Natural killer cell (primary cell): Measurements from ENCODE around the gene CHMP3. TPM values are rescaled to one million over a fixed set of nuclear protein-coding genes. Genes with fewer than 3 reads are reported as not detected.

ENCODE experiments used
- ATAC-seq, 3 donors: fragments of 150-1000 bp in 2 of 3; fragments of 200-7000 bp in 1 of 3; cut with Tn5 transposase; 1 replicate in 1 of 3; 2 replicates in 2 of 3; pipeline ENCODE4 v1.10.0; 2021; ENCODE audit warnings: mild to moderate bottlenecking in 2 of 3, moderate library complexity in 2 of 3
- DNase-seq, 2 donors: peaks; one replicate each; pipeline versions ENCODE4 v3.0.0 to v3.0.0-alpha.2; 2013 to 2021; ENCODE audit warnings: mixed read lengths in 1 of 2
- H3K27ac ChIP-seq: one replicate; pipeline ENCODE4 v1.5.1; 2013; ENCODE audit warnings: mild to moderate bottlenecking, low read length
- H3K27me3 ChIP-seq: one replicate; pipeline ENCODE4 v1.6.1; 2013; ENCODE audit warnings: low read length; ENCODE audit not compliant: control insufficient read depth, insufficient read depth
- H3K36me3 ChIP-seq: one replicate; pipeline ENCODE4 v1.6.1; 2013; ENCODE audit warnings: low read length; ENCODE audit not compliant: control insufficient read depth, insufficient read depth
- H3K4me1 ChIP-seq: one replicate; pipeline ENCODE4 v1.6.1; 2013; ENCODE audit warnings: low read length; ENCODE audit not compliant: control insufficient read depth, insufficient read depth
- H3K4me3 ChIP-seq: one replicate; pipeline ENCODE4 v1.5.1; 2013; ENCODE audit warnings: low read length
- H3K9me3 ChIP-seq: one replicate; pipeline ENCODE4 v1.6.1; 2013; ENCODE audit warnings: low read length; ENCODE audit not compliant: control insufficient read depth, insufficient read depth
- H3K27ac Mint-ChIP-seq, 2 donors: one replicate each; pipeline ENCODE4 v1.8.0; 2022; ENCODE audit warnings: mild to moderate bottlenecking in 2 of 2, mixed read lengths in 2 of 2, moderate library complexity in 1 of 2
- H3K27me3 Mint-ChIP-seq, 2 donors: one replicate each; pipeline ENCODE4 v1.8.0; 2022; ENCODE audit warnings: low read depth in 2 of 2, mixed read lengths in 2 of 2
- H3K36me3 Mint-ChIP-seq: one replicate; pipeline ENCODE4 v1.8.0; 2022; ENCODE audit warnings: mixed read lengths
- H3K4me1 Mint-ChIP-seq, 2 donors: one replicate each; pipeline ENCODE4 v1.8.0; 2022; ENCODE audit warnings: mixed read lengths in 2 of 2
- H3K4me3 Mint-ChIP-seq: one replicate; pipeline ENCODE4 v1.8.0; 2022; ENCODE audit warnings: mild to moderate bottlenecking, moderate library complexity, mixed read lengths
- H3K9me3 Mint-ChIP-seq, 2 donors: one replicate each; pipeline ENCODE4 v1.8.0; 2022; ENCODE audit warnings: mixed read lengths in 2 of 2
- WGBS: methylation state at CpG from one replicate; pipeline ENCODE4 v1.1.7; 2013; ENCODE audit warnings: missing lambda C conversion rate; ENCODE audit not compliant: insufficient coverage; 5-methylcytosine and 5-hydroxymethylcytosine counted together
- intact Hi-C: fragments of 100-400 bp; cut with micrococcal nuclease; formaldehyde crosslinking; loops from one replicate; pipeline ENCODE4 v1.14.2; 2022
- total RNA-seq, 4 donors: library from RNA; stranded (reverse); fragments of 120-200 nt in 1 of 4; gene quantifications; one replicate each; pipeline versions ENCODE4 v1.2.3 to v1.2.4, GENCODE V29; 2013 to 2022
- TF ChIP-seq, protein P1 (sequence below): fragments of 200-600 bp; IDR thresholded peaks from one replicate; pipeline ENCODE4 v1.8.0; 2022; ENCODE audit warnings: antibody characterized with exemption

CHMP3 gene
- total RNA-seq, 3 donors from 2014 or later (not counting 1 experiment from before 2014, with no cell fraction given) = 47.4 to 50.3 (median 49.3) TPM

DNA sequence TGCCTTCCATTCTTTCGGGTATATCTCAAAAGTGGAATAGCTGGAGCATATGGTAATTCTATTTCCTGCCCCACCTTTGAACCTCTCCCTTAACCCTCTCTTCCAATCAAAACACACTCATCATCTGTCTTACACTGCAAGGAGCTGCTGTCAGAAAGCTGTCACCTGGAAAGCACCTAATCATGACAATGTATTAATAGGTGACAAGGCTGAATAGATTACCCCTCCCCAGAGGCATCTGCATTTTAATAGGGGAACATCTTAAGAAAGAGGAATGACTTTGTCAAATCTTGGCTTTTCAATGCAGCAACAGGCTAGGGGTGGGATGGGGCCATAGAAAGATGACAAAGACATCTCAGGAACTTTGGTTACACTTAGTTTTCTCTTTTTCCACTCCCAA lies 41.3 kb downstream of the CHMP3 start:
- Mint-ChIP-seq H3K9me3 (peaks cover 0 to 2% of the 10 kb centered on the region in 2 donors), H3K4me3 (no peak overlapping the region), H3K27ac (no peak overlapping the region), H3K36me3 (peaks cover 11% of the 10 kb centered on the region), H3K27me3 (no peaks in the 10 kb centered on the region), H3K4me1 (no peaks in the 10 kb centered on the region)
- DNase-seq (no peak), ATAC-seq (no peak)
- Histone ChIP-seq H3K4me3 (no peak overlapping the region), H3K27me3 (no peaks in the 10 kb centered on the region), H3K9me3 (peaks cover 4% of the 10 kb centered on the region), H3K4me1 (no peaks in the 10 kb centered on the region), H3K36me3 (peaks cover 12% of the 10 kb centered on the region), H3K27ac (no peak overlapping the region)
- no CpG with 5 or more reads among the region's 1 CpG for WGBS
- intact Hi-C loops = no loop called here
- TF ChIP-seq, protein P1, sequence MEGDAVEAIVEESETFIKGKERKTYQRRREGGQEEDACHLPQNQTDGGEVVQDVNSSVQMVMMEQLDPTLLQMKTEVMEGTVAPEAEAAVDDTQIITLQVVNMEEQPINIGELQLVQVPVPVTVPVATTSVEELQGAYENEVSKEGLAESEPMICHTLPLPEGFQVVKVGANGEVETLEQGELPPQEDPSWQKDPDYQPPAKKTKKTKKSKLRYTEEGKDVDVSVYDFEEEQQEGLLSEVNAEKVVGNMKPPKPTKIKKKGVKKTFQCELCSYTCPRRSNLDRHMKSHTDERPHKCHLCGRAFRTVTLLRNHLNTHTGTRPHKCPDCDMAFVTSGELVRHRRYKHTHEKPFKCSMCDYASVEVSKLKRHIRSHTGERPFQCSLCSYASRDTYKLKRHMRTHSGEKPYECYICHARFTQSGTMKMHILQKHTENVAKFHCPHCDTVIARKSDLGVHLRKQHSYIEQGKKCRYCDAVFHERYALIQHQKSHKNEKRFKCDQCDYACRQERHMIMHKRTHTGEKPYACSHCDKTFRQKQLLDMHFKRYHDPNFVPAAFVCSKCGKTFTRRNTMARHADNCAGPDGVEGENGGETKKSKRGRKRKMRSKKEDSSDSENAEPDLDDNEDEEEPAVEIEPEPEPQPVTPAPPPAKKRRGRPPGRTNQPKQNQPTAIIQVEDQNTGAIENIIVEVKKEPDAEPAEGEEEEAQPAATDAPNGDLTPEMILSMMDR = no peak

DNA sequence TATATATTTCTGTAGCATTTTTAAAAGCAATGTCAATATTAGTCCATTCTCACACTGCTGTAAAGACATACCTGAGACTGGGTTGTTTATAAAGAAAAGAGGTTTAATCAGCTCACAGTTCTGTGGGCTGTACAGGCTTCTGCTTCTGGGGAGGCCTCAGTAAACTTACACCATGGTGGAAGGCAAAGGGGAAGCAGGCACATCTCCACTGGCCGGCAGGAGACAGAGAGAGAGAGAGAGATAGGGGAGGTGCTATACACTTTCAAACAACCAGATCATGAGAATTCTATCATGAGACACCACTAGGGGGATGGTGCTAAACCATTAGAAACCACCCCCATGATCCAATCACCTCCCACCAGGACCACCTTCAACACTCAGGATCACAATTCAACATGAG lies 43.1 kb downstream of the CHMP3 start:
- Mint-ChIP-seq H3K4me3 (no peak overlapping the region), H3K36me3 (peaks cover 11% of the 10 kb centered on the region), H3K27me3 (no peaks in the 10 kb centered on the region), H3K9me3 (peaks cover 0 to 2% of the 10 kb centered on the region in 2 donors), H3K27ac (peak overlapping the region in 1 of 2 donors; percentile 21), H3K4me1 (no peaks in the 10 kb centered on the region)
- Histone ChIP-seq H3K4me3 (no peak overlapping the region), H3K9me3 (peaks cover 4% of the 10 kb centered on the region), H3K27me3 (no peaks in the 10 kb centered on the region), H3K4me1 (no peaks in the 10 kb centered on the region), H3K36me3 (no peaks in the 10 kb centered on the region), H3K27ac (no peak overlapping the region)
- no peak for ATAC-seq
- TF ChIP-seq, protein P1 = no peak
- DNase-seq = no peak
- no CpG with 5 or more reads among the region's 1 CpG for WGBS
- intact Hi-C loops = no loop called here

DNA sequence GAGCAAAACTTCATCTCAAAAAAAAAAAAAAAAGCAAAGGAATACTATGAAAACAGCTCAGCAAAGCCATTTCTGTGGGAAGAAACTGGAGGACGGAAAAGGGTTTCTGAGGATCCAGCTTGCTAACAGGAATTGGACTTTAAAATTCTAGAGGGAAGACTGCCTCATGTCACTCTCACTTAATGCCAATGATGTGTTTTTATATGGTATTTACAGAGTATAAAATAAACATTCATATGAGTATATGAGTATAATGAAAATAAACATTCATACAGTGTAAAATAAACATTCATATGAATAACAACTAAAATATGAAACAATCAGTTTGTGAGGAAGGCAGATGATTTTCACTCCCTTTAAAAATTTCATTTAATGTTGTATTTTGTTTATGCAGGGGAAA lies 43.9 kb downstream of the CHMP3 start:
- WGBS = 100% methylated on average over 1 of the region's 1 CpG
- no peak for DNase-seq
- intact Hi-C loops = no loop called here
- Histone ChIP-seq H3K9me3 (peaks cover 4% of the 10 kb centered on the region), H3K36me3 (no peaks in the 10 kb centered on the region), H3K27ac (no peak overlapping the region), H3K4me3 (no peak overlapping the region), H3K4me1 (no peaks in the 10 kb centered on the region), H3K27me3 (no peaks in the 10 kb centered on the region)
- TF ChIP-seq, protein P1 = no peak
- Mint-ChIP-seq H3K36me3 (peaks cover 11% of the 10 kb centered on the region), H3K27ac (no peak overlapping the region), H3K4me3 (no peak overlapping the region), H3K9me3 (peaks cover 0 to 2% of the 10 kb centered on the region in 2 donors), H3K27me3 (no peaks in the 10 kb centered on the region), H3K4me1 (no peaks in the 10 kb centered on the region)
- ATAC-seq = no peak

DNA sequence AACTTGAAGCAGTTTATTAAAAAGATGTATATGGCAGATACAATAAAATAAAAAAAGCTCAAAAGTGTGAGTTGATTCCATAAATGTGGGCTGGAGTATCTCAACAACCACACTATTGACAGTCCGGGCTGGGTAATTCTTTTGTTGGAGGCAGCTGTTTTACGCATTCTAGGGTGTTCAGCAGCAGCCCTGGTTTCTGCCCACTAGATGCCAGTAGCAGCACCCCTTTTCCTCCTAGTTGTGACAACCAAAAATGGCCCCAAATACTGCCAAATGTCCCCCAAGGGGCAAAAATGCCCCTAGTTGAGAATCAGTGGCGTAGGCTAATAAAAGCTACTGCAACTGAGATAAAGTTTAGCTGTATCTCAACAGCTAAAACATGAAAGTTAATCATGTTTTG lies 44.8 kb downstream of the CHMP3 start:
- Mint-ChIP-seq H3K27ac (no peak overlapping the region), H3K27me3 (no peaks in the 10 kb centered on the region), H3K4me1 (no peaks in the 10 kb centered on the region), H3K4me3 (no peak overlapping the region), H3K36me3 (peaks cover 11% of the 10 kb centered on the region), H3K9me3 (peaks cover 0 to 2% of the 10 kb centered on the region in 2 donors)
- DNase-seq = peak in 1 of 2 donors; percentile 70
- Histone ChIP-seq H3K36me3 (no peaks in the 10 kb centered on the region), H3K4me1 (no peaks in the 10 kb centered on the region), H3K27ac (no peak overlapping the region), H3K4me3 (no peak overlapping the region), H3K27me3 (no peaks in the 10 kb centered on the region), H3K9me3 (peaks cover 4% of the 10 kb centered on the region)
- ATAC-seq = peak in 2 of 3 donors; percentile 64 to 69
- intact Hi-C loops = no loop called here
- TF ChIP-seq, protein P1 = peak; percentile 25
- WGBS = 98% methylated on average over 3 of the region's 3 CpGs
